Measurements from ENCODE around the gene KDM2B. TPM values are rescaled to one million over a fixed set of nuclear protein-coding genes. Genes with fewer than 3 reads are reported as not detected.

KDM2B gene
- total RNA-seq, 1 donor from 2014 or later: 17.2 TPM

DNA sequence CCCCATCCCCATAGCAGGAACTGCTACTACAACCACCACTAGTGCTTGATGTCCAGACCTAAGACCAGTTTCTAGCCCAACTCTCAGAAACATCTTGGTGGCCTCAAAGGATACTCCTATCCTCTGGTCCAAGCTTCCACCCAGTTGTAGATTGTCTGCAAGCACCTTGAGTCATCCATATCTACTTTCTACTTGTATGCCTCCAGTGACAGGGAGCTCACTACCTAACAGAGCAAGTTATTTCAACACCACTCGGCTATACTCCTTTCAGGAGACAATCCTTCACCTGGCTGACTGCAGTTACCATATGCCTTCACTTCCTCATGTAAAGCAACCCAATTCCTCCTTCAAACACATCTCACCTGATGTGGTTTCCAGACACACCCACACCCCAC lies 49.5 kb downstream of the KDM2B start:
- DNase-seq (ENCODE audit: low spot score): no peak

DNA sequence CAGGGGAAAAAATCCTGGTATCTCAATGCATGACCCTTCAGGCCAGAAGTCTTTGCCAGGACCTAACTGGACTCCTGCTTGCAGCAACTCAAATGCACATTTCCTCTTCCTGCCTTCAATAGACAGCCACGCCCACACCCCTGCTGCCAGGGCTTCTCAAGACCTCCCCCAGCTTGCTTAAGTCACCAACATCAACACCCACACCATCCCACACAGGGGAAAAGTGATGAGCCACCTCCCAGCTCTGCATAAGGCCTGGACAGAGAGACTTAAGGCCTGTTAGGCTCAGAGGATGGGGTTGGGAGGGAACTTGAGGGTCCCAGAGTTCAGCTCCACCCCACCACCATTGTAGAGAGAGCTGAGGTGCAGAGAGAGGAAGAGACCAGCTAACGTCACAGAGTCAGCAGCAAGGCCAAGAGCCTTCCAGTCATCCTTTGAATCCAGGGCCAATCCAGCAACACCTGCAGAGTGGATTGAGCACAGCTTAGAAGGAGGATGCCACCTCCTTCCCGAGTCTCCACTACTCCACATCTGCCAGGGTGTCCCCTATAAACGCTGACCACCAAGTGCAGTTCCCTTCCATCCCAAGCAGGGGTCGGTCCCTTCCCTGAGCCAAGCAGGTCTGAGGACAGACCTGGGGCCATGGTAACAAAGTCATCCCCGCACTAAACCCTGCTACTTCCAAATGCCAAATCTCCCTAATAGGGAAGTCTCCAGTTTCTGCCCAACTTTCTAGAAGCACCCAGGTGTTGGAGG lies 50.0 kb downstream of the KDM2B start:
- no peak for DNase-seq (ENCODE audit: low spot score)

DNA sequence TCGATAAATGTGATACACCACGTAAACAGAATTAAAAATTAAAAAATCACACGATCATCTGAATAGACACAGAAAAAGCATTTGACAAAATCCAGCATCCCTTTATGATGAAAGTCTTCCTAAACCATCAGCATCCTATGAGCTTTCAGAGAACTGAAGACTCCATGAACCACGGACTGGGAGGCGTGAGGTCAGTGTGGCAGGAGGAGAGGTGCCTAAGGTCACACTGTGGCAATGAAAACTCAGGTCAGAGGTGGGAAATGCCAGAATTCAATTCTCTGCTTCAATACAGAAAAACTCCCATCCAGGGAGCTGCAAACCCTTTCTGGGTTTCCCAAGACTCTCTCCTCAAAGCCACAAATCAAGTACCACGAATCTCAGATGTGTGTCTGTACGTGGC lies 51.6 kb downstream of the KDM2B start:
- no peak for DNase-seq (ENCODE audit: low spot score)

DNA sequence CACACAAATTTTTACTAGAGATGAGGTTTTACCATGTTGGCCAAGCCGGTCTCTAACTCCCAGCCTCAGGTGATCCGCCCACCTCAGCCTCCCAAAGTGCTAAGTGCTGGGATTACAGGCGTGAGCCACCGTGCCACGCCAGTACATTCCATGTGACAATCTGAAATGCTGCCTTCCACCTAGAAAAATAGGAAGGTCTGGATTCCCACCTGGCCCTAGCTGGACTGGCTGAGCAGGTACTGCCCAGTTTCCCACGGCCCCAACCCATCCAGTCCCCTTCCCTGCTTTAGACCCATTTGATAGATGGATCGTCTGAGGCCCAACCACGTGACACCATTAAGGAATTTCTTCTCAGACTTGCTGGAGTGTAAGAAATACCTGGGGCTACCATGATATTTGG lies 55.4 kb downstream of the KDM2B start:
- DNase-seq (ENCODE audit: low spot score): no peak

DNA sequence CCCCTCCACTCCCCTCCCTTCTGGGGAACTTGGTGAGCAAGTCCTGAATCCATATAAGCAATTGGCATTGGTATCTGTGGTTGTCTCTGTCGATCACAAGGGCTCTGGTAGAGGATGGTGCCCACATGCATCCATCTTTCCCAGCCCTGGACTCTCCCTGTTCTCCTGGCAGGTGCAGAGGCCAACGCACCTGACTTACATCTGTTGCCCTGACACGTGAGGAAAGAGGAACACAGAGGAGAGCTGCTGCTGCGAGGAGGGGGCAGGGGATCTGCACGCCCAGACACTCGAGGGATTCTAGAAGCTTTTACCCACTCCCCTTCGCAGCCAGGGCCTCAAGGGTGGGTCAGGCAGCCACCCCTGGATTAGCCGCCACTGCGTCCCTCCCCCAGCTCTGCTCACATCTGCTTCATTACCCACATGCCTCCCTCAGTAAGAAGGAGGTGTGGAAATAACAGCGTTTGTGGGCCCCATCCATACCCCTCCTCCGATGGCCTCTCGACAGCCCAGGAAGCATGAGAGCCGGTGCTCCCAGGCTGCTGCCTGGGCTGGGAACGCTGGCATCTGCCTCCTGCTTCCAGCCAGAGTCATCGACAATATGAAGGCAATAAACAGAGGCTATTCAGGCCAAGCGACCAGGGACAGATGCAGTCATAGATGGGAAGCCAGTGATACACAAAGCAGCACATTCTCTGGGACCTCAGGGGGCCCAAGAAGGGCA lies 56.5 kb downstream of the KDM2B start:
- no peak for DNase-seq (ENCODE audit: low spot score)

DNA sequence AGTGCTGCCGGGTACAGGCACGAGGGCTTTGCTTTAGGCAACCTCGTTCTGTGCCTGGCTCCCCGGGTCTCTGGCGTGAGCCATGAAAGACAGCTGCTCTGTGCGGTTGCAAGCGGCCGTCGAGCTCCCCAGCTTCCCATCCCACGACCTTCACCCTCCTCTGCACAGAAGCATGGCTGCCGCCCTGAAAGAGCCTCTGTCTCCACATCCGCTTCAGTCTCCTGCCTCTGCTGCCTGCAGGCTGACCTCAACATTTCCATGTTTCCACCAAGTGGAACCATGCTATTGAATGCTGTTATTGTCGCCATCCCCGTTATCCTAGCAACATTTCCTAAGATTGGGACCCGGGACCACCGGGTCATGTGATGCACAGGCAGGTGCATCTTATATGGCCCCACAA lies 57.1 kb downstream of the KDM2B start:
- no peak for DNase-seq (ENCODE audit: low spot score)

DNA sequence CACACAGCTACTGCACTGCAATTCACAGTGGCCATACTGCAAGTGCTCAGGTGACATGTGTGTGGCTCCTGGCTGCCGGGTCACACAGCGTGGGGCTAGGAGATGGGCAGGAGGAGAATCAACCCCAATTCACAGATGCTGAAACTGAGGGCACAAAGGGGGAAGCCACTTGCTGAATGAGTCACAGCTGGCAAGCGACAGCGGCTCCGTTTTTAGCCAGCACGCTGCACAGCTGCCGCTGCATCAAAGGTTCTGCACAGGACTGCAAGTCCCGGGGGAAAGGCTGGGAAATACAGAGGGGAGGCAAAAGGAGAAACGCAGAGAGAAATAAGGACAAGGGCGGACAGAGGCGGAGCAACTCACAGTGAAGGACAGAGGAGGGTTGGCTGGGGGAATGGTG lies 57.9 kb downstream of the KDM2B start:
- no peak for DNase-seq (ENCODE audit: low spot score)

DNA sequence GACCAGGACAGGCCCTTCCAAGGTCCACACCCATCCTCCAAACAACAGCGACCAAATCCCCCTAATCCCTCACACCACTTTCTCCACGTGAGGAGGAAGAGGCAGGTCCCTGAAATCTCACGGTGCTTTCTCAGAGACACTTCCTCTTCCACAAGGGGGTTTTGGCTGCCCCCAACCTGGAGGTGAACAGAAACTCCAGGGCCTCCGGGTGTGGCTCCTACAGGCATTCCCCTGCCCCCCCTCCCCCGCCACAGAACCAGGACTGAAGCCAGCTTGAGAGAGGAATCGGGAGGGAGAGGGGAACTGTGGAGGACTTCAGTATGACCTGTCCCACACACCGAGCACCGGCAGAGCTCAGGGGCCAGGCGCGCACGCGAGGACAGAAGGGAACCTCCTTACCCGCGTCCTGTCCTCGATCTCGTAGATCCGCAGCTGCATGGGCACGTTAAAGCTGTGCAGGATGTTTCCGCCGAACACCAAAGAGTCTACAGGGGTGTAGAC lies 60.2 kb downstream of the KDM2B start:
- DNase-seq (ENCODE audit: low spot score): no peak

DNA sequence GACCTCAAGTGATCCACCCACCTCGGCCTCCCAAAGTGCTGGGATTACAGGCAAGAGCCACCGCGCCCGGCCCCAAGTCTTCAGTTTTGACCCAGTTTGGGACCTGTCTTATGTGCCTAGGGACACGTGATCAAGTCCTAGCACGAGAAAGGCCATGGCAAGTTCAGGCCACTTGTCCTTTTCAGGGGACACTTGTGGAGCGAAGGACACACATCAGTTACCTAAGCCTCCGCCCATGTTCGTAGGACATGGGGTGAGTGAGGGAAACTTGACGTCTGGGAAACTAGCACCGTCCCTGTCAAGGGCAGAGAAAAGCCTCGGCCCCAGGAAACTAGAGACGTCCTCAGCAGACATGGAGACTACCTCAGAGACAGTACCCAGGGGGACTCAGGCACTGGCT lies 60.7 kb downstream of the KDM2B start:
- DNase-seq (ENCODE audit: low spot score): no peak

DNA sequence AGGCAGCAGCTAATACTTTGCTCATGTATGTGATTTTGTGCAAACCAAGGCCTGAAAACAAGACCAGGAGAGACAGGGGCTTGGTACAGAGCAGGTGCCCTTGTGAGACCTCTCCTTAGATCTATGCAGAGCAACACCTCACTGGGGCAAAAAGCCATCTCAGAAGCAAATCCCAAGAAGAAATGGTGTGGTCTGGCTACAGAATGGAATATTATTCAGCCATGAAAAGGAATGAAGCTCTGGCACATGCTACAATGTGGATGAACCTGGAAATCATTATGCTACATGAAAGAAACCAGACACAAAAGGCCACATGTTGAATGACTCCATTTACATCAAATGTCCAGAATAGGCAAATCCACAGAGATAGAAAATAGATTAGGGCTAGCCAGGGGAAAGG lies 61.6 kb downstream of the KDM2B start:
- DNase-seq (ENCODE audit: low spot score): no peak

DNA sequence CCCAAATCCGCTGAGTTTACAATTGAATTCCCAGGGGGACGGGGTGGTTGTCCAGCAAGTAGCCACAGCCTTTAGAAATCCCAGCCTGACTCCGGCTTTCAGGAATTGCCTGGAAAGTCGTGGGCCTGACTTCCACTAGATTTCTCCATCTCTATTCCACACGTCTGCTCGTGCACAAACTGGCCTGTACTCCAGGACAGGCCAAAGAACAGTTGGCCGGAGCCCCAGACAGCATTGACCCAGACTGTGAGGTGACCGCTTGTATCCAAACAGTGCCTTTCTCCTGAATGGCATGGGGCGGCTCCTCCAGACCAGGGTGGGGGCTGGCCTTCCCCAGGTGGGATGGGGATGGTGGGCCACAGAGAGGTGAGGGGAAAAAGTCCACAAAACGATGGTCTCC lies 62.2 kb downstream of the KDM2B start:
- DNase-seq (ENCODE audit: low spot score): no peak

DNA sequence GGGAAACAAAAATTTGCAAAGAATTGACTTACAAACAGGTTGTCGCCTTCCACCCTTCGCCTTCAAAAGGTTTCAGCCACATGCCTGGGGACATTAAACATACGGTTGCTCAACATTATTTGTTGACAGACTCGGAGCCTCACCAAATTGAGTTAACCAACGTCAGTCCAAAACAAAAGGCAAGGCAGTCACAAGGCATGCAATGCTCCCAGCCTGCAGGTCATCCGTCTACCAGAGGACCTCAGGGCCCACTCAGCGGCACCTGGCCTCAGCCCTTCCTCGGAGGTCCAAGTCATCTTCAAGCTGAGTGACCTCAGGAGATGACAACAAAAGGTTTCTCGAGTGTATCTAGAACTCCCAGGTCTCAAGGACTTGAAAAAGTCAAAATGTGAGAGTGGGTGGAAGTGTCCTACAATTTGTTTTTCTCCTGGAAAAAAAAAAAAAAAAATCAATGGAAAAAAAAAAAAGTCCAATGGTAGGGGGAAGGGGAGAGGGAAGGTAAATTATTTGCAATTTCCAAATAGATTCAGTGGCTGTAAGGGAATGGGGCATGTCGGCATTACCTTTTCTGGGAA lies 64.3 kb downstream of the KDM2B start:
- DNase-seq (ENCODE audit: low spot score): no peak

DNA sequence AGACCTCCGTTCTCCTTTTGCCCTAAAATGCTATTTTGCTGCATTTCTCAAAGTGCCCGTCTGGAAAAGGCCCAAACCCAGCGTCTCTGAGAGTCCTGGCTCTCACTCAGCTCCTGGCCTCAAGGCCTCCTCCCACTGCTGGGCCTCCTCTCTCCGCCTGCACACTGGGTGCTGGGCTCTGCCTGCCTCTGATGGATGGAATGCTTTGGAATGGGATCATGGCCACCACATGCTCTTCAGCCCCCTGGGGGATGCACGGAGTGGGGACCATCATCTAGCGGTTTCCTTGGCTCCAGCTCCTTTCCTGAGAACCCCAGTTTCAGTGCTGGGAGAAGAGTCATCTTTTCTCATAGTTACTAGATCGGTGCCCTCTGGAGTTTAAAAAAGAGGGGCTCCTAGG lies 65.2 kb downstream of the KDM2B start:
- no peak for DNase-seq (ENCODE audit: low spot score)

DNA sequence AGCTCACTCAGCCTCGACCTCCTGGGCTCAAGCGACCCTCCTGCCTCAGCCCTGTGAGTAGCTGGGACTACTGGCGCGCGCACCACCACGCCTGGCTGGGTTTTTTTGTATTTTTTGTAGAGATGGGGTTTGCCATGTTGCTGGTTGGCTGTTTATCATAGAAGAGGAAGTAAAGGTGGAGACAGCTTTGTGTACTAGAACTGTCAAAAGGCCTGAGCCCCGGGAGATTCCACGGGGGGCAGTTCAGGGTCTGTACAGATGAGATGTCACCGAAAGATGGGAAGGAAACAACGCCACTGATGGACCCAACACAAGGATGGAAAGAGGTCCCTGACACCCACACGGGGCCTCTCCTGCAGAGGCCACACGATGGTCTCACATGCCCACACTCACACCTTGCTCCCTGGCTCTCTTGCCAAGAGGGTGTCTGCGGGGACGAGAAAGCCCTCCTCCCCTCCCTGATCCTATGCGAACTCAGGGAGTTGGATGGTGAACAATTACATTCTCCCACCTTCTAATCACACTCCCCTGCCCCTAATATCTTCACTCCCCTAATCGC lies 66.6 kb downstream of the KDM2B start:
- DNase-seq (ENCODE audit: low spot score): no peak

DNA sequence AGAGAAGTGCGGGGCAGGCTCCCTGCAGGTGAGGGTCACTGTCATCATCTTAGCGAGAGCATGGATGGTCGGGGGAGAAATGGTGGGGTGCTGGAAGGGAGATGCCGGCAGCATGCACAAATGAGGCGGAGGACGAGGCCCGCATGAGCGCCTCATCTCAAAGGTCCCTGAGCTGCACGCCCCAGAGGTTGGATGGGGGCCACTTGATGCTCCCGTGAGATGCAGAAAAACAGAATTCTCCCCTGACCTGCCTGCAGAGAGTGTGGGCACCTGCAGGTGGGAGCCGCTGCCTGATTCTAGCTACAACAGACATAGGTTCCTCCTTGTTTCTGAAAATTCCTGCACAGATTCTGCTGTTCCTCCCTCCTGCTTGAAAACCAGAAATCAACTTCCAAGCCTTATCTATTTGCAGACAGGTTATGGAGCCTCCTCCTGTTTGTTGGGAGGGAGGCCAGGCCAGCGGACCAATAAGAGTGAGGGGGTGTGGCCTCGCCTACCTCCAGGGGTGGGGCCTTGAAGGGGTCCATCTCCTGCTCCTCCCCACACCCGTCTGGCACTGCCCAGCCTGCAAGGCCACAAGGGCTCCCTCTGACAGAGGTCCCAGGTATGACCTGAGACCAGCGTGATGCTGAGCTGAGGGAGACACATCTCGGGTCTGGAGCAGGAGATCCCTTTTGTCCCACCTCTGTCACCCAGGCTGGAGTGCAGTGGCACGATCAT lies 67.2 kb downstream of the KDM2B start:
- DNase-seq (ENCODE audit: low spot score): no peak

DNA sequence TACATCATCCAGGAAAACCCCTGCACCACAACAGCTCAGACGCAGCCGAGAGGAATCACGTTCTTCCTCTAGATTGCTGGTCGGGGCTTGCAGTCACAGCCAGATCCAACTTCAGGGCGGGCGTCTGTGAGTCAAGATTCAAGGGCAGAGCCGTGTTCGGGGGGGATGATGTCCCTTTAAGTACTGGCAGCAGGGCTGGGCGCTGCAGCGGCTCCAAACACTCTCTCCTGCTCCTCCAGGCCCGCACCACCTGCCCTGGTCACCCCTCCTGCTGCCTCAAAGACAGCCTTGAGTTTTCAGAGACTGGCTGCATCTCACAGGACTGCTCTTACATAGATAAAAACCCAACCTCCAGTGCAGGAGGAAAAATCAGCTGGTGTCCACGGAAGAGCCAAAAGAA lies 68.3 kb downstream of the KDM2B start:
- no peak for DNase-seq (ENCODE audit: low spot score)

DNA sequence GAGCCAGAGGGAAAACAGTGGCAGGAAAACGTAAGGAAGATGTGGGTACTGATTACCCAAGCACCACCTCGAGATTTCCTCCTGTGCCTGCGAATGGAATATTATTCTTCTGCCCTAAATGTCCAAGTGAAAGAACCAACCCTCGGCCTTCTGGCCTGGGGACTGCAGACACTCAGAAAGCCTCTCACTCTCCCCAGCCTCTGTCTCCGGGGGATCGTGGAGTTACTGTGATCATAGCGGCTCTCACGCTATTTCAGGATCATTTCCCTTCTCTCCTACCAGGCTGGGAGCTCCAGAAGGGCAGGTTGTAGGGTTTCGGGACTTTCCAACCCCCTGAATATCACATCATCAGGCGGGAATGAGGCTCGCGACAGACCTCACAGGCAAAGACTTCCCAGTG lies 68.9 kb downstream of the KDM2B start:
- DNase-seq (ENCODE audit: low spot score): no peak

DNA sequence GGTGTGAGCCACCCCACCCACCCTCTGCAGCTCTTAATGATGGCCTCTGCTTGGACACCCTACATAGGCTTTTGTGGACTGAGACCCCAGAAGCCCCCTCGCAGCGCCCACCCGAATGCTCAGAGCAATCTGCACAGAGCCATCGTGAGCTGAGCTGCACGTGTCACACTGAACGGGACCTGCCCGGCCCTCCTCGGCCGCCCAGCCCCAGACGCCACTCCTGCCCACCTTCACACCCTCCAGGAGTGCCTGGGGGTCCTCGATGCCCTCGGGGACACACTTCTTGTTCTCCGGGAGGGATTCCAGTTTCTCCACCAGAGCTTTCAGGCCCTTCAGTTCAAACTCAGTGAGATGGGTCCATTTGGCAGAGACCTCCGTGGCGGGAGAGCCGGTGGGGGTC lies 71.5 kb downstream of the KDM2B start:
- no peak for DNase-seq (ENCODE audit: low spot score)

DNA sequence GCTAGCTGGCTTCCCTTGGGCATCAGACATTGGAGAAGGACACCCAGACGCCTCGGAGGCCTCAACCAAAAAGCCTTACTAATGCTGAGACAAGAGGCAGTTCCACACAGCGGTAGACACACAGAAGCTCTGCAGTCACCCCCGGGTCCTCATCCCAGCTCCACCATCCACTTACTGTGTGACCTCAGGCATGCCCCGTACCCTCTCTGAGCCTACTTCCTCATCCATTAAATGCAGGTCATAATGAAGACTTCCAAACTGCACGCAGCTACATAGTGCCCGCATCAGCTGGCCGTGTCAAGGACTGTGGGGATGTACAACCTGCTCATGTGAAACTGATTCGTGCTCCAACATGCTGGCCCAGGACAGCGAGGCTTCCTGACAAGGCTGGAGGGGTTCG lies 72.3 kb downstream of the KDM2B start:
- DNase-seq (ENCODE audit: low spot score): no peak

DNA sequence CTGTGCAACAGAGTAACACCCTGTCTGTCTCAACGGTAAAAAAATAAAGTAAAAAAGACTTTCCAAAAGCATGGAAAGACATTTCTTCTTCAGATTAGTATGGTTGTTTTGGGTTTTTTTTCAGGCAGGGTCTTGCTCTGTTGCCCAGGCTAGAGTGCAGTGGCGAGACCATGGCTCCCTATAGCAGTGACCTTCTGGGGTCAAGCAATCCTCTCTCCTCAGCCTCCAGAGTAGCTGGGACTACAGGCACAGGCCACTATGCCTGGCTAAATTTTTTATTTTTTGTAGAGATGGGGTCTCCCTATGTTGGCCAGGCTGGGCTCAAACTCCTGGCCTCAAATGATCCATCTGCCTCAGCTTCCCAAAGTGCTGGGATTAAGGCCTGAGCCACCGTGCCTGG lies 72.8 kb downstream of the KDM2B start:
- no peak for DNase-seq (ENCODE audit: low spot score)

DNA sequence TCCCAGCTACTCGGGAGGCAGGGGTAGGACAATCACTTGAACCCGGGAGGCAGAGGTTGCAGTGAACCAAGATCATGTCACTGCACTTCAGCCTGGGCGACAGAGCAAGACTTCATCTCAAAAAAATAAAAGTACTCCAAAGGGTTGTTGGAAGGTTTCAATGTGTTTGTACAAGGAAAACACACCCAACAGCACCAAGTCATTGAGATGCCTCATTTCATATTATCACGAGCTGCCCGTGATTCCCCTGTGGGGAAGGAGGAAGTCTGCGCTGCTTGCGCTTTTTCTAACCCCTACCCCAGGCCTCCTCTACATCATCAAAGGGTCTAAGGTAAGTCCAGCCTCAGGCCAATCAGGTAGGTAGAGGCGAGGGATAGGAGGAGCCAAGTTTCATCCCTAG lies 73.6 kb downstream of the KDM2B start:
- no peak for DNase-seq (ENCODE audit: low spot score)

DNA sequence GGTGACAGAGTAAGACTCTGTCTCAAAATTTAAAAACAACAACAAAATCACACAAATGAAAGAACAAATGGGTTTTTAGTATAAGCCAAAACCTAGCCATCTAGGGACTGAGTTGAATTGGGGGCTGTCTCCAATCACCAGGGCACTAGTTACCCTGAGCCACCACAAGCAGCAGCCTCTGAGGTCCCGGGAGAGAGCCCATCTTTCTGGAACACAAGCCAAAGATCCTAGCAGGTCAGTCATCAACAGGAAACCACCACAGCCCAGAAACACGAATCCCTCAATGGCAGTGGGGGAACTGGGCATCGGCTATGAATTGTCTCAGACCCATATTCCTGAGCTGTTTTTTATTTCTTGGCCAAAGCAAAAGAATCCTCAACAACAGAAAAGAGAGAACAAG lies 75.3 kb downstream of the KDM2B start:
- DNase-seq (ENCODE audit: low spot score): no peak

Data from mesenteric fat pad (tissue), 1 donor.